Measurements from ENCODE around the gene CFAP157.

CFAP157 gene

DNA sequence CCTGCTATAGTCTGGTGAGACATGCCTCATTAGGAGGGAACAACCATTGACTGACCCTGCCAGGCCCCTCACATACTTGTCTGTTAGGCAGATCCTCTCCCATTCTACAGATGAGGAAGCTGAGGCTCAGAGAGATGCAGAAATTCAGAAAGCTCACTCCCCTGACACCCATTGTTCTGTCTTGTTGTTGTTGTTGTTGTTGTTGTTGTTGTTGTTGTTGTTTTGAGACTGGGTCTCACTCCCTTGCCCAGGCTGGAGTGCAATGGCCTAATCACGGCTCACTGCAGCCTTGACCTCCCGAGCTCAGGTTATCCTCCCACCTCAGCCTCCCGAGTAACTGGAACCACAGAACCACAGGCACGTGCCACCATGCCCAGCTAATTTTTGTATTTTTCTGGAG is 13.1 kb upstream of the CFAP157 start:
- DNase-seq, result no peak

DNA sequence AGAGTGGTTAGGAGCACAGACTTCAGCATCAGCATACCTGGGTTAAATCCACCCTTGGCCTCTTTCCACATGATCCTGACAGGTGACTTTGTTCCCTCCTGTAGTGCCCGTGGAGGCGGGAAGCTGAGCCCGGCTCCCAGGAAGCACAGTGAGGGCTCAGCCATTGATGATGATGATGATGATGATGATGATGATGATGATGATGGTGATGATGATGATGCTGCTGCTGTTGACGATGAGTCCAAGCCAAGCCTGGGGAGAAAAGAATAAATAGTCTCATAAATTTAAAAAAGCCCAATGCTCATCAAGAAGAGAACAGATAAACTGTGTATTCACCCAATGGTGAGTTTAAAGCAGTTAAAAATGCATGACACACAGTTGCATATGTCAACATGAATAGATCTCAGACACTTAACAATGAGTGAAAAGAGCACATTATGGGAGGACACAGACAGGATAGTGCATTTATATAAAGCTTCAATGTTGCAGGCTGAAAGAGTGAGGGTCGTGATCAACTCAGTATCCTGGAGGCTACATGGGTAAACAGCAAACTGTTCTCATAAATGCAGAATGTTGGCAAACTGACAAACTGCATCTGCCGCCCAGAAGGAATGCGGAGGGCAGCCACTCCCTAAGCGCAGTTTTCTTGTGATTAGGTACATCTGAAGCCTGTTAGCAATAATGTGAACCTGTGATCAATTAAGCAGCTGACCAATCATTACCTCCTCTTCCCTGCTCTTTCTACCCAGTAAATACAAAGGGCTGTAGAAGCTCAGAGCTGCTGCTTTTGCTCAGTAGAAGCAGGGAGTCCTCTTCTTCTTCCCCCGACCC is 11.7 kb upstream of the CFAP157 start:
- DNase-seq, result no peak

DNA sequence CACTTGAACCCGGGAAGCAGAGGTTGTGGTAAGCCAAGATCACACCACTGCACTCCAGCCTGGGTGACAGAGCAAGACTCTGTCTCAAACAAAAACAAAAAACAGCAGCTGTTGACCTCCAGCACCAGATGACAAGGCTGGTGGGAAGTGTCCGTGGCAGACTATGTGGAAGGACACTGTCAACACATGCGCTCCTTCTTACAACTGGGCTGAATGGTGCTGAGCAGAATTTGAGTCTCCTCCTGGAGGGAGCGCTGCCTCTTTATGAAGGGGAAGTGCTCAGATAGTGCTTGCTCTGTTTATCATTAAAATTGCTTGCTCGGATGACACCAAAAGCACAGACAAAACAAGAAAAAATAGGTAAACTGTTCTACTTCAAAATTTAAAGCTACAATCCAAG is 9.2 kb upstream of the CFAP157 start:
- no peak for DNase-seq

DNA sequence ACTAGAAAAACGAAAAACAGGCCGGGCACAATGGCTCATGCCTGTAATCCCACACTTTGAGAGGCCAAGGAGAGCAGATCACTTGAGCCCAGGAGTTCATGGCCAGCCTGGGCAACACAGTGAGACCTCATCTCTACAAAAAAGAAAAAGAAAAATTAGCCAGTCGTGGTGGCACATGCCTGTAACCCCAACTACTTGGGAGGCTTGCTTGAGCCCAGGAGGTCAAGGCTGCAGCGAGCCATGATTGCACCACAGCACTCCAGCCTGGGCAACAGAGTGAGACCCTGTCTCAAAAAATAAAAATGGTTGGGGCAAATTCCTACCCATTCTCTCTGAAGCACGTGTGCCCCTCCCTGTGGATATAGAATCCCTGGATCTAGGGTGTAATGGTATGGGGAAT is 8.4 kb upstream of the CFAP157 start:
- no peak for DNase-seq

DNA sequence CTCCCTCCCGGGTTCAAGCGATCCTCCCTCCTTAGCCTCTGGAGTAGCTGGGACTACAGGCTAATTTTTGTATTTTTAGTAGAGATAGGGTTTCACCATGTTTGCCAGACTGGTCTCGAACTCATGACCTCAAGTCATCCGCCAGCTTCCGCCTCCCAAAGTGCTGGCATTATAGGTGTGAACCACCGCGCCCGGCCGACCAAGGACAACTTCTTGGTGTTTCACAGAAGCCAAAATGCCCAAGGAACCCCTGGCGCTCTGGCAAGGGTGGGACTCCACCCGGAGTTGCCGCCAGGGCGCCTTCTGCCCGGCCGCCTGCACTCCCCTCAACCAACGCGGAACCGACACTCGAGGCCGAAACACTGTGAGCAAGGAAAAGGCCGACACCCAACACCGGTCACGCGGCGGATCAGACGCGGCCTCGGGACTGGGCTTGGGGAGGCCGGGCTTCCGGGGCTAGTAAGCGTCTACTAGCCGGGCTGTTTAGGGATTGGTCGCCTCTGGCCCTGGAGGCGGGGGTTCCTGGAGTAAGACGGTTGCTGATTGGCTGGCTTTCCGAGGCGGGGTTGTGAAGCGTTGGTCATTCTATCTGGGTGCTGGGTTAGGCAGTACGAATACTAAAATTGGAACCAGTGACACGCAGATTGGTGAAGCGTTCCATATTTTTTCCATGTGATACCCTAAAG is 7.7 kb upstream of the CFAP157 start:
- DNase-seq, result peak; percentile 60

DNA sequence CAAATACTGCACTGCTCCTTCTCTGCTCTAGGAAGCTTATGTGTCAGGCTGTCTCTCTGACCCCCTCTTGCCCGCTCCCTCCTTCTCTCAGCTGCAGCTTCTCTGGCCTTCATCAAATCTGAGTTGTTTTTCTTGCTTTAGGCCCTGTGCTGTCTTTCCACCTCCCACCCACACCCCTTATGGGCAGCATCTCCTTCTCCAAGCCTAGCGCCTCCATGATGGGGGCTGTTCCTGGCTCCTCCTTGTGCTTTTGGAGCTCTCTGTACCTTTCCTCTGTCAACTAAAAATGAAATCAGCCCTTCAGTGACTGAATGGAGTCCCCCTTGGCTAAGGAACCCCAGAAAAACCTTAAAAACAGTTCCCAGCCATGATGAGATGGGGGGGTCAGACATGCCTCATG is 6.6 kb upstream of the CFAP157 start:
- DNase-seq, result no peak

DNA sequence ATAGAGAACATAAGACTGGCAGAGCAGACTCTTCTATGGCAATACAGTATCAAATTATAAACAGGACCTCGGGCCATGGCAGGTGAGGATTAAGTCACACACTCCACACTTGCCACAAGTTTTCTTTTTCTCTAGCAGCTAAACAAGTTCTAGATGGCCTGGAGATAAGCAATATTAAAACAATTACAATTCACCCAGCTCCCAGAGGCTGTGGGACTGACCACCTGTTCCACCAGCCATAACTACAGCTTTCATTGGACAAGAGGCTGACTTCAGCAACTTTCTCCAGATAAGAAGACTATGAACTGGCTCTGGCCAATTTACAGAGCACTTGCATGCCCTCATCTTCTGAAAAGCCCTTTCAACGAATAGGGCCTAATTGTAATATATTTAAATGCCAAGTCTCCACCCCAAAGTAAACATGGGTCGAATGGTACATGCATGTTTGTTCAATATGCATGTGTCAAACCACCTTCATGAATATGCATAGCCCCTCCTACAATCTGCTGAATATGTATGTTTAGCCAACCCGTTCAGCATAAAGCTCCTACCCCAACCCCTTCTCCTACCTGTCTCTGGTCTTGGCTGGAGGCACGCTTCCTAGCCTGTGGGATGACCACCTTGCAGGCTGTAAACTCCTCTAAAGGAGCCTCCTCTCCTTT is 6.1 kb upstream of the CFAP157 start:
- no peak for DNase-seq

DNA sequence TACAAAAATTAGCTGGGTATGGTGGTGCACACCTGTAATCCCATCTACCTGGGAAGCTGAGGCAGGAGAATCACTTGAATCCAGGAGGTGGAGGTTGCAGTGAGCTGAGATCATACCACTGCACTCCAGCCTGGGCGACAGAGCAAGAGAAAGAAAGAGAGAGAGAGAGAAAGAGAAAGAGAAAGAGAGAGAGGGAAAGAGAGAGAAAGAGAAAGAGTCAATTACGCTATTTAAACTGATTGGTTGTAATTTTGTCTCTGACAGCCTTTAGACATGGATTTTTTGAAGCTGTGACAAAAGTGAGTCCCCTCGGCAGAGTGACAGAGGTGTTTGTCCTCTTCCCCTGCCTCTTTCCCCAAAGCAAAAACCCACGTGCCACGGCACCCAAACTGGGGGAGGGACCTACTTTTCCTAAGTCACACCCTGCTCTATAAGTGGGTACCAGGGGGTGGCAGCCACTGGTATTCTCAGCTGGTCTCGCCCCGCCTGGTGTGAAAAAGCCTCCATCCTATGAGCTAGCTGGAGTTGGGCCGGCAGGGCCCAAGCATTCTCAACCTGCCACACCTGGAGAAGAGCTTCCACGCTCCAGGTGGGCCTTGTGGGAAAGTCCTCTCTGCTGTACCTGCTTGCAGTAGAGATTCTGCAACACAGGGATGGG is 3.4 kb upstream of the CFAP157 start:
- no peak for DNase-seq

DNA sequence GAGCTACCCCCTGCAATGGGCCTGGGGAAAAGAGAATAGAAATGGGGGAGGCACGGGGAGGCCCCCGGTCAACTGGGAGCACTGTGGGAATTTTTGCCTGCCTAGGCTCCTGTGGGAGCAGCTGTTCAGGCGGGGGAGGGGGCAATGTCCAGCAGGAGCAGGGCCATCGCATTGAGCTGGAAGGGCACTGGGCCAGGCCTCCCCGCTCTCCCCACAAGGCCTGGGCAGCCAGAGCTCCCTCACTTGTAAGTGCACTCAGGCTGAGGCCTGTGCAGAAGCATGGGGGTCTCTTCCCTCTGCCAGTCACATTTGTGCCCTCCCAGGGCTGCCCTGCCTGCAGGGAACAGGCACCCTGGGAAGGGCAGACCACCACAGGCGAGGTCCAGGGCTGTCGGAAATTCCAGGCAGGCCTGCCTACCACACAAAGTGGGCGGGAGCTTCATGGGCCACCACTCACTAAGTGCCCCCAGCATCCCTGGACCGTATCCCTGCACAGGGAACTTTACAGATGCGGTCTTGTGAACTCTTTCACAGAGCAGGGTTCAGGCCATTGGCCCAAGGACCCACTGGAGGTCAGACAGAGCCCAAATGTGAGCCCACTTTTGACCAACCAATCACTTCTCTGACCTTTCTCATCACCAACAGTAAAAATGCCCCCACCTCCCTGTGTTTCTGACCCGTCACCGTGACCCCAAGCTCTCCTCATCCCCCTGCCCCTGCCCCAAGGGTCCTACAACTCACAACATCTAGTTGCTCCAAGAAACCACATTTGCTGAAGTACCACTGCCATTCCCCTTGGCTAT is 1.0 kb upstream of the CFAP157 start:
- DNase-seq, result no peak

DNA sequence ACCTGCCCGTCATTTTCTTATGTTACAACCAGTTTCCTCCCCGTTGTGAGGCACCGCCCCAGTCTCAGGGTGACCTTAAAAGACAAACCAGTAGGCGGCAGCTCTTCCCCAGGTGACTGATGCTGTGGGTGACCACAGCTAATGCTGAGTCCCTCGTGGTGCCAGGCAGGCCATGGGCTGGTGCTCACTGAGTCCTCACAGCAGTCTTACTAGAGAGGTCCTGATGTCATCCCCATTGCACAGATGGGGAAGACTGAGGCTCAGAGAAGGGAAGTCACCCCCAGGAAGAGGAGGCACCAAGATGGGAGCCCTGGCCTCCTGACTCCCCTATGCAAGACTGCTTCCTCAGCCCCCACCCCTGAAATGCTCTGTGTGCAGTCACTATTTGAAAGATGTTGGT is 978 bp downstream of the CFAP157 start:
- no peak for DNase-seq

DNA sequence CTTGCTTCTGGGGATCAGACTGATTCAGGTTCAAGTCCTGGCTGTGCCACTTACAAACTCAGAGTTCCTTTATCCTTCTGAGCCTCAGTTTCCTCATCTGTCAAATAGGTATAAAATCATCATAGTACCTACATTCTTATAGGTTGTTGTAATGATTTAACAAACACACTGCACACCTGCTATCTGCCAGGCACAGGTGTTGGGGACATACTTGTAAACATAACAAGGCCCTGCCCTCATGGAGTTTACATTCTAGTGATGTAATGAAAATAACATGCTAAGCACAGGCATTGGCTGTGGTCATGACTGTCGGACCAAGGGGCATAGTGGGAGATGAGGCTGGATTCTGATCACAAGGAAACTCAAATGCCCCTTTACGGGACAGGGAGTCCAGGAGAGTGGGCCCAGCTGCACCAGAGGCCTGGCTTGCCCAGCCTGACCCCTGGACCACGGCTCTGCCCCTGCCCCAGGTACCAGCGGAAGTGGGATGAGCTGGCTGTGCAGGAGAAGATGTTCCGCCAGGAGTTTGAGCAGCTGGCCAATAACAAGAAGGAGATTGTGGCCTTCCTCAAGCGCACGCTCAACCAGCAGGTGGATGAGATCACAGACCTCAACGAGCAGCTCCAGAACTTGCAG is 2.3 kb downstream of the CFAP157 start:
- DNase-seq, result no peak

DNA sequence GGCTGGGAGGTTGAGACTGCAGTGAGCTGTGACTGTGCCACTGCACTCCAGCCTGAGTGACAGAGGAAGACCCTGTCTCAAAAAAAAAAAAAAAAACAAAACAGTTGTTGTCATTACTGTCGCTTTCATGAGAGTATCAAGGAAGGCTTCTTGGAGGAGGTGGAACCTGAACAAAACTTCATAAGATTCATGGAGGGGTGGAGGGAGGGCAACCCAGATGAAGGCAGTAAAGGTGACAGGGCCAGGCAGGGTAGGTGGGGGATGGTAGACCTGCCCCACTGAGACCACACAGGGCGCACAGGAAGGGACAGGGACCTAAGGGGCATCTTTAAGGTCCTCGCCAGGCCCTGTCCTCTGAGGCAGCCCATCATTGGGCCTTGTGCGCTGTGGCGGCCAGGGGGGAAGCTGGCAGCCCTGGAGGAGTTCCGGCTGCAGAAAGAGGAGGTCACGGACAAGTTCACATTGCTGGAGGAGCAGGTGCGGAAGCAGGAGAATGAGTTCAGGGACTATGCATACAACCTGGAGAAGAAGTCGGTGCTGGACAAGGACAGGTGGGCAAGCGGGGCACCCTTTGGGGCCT is 3.5 kb downstream of the CFAP157 start:
- no peak for DNase-seq

DNA sequence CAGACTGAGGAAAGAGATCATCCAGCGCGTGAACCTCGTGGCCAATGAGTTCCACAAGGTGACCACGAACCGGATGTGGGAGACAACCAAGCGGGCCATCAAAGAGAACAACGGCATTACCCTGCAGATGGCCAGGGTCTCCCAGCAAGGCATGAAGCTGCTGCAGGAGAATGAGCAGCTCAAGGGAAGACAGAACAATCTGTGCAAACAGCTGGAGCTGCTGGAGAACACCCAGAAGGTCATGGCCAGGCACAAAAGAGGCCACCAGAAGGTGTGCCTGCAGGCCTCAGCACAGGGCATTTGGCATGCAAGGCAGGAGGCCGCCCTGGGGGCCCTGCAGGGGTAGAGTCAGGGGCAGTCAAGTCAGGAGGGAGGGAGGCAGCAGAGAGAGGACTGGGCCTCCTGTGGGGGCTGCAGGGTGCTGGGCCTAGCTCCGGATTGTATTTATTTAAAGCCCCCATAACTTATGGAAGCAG is 4.5 kb downstream of the CFAP157 start:
- DNase-seq, result peak; percentile 33

DNA sequence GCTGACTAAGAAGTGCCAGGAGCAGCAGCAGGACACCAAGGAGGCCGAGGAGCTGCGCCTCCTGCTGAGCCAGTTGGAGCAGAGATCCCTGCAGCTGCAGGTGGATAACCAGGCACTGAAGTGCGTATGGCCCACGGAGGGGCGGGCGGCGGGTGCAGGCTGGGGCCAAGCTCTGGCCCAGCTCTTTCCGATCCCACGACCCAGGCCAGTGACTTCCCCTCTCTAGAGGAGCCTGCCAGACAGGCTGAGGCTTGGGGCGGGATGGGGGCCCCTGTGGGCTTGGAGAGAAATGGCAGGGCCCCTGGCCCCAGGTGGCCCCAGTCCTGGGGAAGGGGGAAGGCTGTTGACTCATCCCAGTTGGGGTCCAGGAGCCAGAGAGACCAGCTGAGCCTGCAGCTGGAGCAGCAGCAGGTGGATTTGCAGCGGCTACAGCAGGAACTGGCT is 5.1 kb downstream of the CFAP157 start:
- no peak for DNase-seq

DNA sequence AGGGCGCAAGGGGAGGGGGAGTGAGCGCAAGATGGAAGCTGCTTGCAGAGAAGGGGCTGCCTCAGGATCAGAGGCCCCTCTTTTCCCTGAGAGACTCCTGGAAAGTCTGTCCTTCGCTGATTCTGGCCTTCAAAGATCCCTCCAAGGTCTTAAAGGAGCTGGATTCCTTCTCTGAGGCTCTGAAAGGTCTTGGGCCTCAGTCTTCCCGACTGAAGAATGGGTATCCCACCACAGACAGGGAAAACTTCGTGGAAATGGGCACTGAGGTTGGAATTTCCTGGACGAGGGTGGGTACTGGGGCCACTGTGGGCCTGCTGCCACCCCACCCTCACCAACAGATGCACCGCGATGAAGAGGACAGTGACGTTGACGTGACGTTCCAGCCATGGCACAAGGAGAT is 5.6 kb downstream of the CFAP157 start:
- DNase-seq, result no peak

DNA sequence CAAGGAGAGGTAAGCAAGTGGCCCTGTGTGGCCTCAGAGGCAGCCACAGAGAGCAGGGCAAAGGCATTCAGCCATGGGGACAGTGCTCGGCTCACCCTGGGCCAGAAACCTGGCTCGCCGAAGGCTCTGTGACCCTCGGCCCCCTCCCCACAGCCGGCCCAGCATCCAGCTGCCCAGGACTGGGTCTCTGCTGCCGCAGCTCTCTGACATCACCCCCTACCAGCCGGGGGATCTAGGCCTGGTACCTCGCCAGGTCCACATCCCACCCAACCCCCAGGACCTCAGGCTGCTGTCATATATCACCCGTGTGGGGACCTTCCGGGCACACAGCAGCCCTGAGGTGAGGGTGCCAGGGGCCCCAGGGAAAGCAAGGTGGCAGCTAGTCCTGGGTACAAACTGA is 6.1 kb downstream of the CFAP157 start:
- DNase-seq, result no peak

DNA sequence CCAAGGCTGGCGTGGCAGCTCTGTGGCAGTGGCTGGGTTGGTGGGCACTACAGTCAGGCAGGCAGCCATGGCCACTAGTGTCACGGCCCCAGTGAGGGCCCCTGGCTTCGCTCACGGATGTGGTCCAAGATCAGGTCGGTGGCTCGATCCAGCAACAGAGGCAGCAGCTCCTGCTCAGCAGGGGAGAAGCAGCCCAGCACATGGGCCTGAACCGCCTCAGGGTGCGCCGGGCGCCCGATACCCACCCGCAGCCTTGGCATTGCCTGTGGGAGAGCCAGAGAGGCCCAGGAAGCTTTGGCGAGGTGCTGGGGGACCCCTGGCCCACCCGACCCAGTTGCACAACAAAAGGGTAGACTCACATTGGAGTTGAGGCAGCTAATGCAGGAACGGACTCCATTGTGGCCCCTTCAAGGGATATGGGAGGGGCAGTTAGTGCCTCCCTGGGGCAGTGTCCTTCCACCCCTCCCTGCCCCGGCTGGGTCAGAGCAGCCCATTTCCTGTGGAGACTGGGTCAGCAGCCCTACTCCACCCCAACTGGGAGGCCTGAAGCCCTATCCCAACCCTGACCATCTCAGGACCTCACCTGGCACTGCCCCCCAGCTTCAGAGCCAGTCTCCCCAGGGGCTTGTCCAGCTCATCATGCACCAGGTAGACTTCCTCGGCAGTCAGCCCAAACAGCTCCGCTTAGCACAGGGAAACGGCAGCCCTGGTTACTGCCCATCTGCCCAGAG is 7.4 kb downstream of the CFAP157 start:
- DNase-seq, result no peak

DNA sequence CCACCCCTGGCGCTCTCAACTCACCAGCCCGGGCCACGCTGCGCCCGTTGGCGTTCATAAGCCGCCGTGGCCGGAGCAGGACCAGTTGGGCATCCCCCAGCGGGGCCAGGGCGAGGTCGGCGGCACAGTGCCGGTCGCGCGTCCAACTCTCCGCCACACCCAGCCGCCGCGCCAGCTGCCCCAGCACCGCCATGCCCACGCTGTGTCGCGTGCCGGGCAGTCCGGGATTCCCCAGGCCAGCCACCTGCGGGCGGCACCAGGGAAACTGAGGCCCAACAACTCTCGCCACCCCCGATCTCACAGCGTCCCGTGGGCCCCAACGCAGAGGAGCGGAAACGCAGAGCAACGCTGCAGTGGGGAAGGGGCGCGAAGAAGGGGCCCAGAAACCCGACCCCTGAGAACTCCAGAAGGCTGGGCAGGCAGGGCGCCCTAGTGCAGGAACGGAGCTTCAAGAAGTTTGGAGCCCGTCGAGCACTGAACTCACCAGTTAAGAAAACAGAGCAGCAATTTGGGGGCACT is 8.2 kb downstream of the CFAP157 start:
- DNase-seq, result no peak

DNA sequence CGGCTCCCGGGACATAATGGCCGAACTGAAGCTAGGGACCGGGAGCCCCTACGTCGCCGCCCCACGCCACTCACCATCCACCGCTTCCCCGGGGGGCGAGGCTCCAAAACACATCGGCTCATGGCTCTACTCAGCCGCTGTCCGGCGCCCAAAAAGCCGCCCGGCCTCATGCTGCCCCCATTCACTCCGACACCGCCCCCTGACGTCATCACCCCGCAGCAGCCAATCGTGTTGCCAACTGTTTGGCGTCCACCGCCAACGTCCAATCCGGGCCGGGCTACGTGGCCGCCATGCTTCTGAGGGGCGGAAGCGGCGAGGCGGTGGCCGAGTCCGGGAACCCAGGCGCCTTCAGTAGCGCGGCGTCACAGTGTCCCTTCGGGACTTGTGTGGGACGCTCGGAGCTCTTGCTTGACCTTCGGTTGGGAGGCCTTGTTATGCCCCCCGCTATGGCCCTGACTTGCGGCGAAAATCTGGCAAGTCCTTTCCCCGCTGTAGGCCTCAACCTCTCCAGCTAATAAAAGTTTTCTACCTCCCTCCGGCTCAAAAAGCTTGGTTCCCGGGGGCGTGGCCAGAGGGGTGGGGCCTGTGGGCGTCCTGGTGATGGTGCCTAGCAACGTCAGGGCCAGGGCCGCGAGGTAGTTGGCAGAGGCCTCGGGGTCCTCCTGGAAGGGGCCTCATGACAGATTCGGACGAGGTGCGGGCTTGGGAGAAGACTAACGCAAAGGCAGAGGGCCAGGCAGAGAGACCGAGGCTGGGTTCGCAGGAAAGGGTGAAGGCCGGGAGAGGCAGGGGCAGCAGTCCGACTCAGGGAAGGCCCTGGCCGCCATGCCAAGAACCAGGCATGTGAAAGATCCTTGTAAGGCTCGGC is 8.9 kb downstream of the CFAP157 start, which contains the start of the genes PTRH1 and TTC16:
Gene PTRH1, minus strand, starts transcription at position 194 of the 868 bp plus-strand sequence. Its CDS starts 24 bp downstream, at position 170.
Gene TTC16, plus strand, starts transcription at position 610 of the 868 bp plus-strand sequence. Its CDS starts 67 bp downstream, at position 677.
- DNase-seq, result peak; percentile 90

Measured in NK-92 treated with Interleukin-12 subunit alpha and Interleukin-12 subunit beta, amount 100 ng/mL, for 24 hours (cell line).